ELF-1 (cell line): ENCODE results near the gene RORC.

ENCODE experiments used
- DNase-seq: peaks from one replicate; pipeline ENCODE4 v3.0.0-alpha.2; 2016; ENCODE audit warnings: low read depth, low spot score

The RORC gene

DNA sequence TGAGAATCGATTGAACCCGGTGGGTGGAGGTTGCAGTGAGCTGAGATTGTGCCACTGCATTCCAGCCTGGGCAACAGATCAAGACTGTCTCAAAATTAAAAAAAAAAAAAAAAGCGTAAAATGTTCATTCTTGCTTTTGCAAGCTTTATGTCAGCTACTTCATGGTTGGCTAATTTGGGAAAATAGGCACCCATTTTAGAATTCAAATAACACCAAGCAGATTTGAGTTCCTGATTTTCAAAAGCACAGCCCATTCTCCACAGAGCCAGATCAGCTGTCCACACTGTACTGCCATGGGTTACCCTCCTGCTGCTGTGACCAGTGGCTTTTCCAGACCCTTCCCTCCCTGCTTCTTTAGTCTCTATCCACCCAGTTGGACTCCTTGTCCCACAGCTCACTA is 17.5 kb upstream of the RORC start:
- no peak for DNase-seq

DNA sequence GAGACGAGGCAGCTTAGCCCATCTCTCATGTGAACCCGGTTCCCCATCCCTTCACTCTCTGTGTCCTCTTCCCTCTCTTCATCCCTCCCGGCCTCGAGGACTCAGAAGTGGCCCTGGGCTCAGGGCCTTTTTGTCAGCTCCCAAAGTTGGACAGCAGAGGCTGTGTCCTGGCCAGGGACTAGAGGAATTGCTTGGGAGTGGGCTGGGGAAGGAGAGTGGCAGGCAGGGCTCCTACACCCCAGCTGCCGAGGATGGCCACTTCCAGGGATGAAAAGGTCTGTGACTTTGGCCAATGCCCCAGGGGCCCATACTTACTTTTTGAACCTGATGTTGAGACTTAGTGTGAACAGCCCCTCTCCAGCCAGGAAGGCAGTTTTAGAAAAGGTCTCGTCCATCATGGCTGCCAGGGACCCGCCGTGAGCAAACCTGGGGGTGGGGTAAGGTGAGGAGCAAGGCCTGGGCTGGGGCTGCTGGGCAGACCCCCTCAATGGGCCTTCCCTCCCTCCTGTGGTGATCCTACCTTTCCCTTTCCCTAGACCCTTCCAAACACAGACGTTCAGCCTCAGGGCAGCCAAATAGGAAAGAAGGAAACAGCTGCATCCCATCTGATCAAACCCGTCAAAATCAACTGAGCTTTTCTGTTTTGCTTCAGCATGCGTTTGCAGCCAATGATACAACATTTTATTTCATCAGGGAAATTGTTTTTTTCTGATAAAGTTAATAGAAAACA is 16.4 kb upstream of the RORC start:
- DNase-seq = no peak

DNA sequence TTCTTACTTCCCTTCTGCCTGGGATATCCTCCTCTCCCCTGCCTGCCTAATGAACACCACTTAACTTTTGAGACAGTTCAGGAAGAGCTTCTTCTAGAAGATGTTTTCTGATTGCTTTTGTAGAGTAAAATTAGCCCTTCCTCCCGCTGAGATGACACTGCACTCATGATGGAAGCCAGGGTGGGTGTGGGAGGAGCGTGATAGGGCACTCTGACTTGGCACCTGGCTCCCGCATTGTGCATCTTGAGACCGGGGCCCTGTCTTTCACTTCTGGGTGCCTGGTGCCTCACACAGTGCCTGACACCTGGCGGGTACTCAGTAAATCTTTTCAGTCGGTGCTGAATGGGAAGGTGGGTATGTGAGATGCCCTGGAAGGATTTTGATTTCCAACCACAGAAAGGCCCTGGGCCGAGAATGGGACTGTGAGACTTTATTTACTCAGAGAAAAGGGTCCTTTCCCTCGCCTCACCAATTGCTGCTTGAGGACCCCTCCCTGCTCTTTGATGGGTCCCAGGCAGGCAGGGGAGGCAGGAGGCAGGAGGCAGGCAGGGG is 15.2 kb upstream of the RORC start:
- DNase-seq = no peak

DNA sequence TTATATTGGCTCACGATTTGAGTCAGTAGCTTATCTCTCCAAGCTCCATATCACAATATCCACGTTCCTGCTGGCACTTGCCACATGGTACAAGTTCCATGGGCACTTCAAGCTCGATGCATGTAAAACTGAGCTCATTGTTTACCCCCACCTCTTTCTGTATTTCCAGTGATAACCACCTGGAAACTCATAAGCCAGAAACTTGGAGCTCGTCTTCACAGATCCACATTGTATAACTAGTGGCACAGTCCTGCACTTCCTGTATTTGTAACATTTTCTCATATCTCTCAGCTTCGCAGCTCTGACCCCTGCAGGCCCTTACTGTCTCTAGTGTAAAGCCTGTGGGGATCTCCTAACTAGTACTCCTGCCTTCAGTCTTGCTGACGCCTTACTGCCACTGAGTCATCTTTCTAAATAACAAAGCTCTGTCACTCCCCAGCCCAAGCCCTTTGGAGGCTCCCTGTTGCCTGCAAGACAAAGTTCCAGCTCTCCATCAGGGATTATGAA is 14.5 kb upstream of the RORC start:
- peak; percentile 72 for DNase-seq

- DNase-seq = no peak
These were observed 11.8 kb upstream of the RORC start for GRCh38 chr1:151843398-151843797.

- DNase-seq = no peak
These were observed 9.5 kb upstream of the RORC start for GRCh38 chr1:151841141-151841540.

DNA sequence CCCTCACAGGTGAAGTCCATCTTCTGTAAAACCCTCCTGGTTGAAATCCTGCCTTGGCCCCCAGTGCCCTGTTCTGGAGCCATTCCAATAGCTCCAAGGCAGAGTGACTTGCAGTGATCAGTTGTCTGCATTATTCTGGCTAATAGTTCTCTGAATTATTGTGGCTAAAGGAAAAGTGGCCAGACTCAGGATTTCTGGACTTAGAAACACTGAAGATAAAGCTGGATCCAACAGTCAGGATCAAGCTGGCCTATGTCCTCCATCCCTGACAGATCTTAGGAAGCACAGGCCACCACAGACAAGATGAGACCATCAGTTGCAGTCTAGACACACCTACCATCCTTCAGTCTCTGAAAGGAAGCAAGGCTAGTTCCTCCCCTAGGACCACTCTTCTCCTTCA is 8.8 kb upstream of the RORC start:
- no peak for DNase-seq

DNA sequence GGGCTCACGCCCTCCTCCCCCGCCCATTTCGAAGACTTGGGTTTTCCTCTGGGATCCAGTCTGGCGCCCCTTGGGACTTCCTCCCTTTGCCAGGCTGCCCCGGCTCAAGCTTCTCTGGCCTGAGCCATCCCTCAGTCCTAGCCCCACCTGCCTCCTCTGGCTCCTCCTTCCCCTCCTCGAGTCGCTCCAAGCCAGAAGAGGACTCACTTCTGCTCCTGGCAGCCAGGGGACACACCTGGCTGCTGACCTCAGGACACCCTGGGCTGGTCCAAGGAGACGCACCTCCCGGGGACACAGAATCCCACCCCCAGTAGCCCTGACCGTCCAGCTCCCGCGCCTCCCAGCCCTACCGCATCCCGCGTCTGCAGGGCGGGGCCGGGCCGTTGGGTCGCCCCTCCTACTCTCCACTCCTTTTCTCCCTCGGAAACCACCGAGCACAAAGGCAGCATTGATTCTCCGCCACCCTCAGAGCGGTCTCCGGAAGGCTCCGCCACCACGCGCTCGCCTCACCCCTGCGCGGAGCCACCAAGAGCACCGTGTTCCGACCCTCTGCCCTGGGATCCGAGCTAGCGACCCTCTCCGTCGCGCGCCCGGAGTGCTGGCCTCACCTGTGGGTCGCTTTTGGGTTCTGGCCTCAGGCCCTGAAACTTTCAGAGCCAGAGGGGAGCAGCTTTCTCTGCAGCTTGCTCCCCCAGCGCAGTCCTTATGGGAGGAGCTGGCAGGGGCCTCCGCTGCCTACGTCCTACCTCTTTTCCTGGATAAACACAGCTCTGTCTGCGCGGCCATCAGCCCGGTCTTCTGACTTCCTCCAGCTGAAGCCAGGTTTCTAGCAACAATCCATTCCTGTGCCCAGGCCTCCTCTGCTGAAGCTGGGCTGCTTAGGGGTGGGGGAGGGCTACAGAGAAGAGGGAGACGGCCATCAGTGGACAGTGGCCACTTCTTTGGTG is 8.1 kb upstream of the RORC start, which contains the start of gene C2CD4D:
TSS of gene C2CD4D (minus strand) at position 364 of the 947 bp plus-strand sequence. CDS start 831 bp downstream, outside the sequence.
- peak; percentile 85 for DNase-seq

- no peak for DNase-seq
These were observed 7.4 kb upstream of the RORC start for GRCh38 chr1:151839082-151839412.

GRCh38 chr1:151838222-151839081 is 6.8 kb upstream of the RORC start:
- DNase-seq = peak; percentile 31

DNA sequence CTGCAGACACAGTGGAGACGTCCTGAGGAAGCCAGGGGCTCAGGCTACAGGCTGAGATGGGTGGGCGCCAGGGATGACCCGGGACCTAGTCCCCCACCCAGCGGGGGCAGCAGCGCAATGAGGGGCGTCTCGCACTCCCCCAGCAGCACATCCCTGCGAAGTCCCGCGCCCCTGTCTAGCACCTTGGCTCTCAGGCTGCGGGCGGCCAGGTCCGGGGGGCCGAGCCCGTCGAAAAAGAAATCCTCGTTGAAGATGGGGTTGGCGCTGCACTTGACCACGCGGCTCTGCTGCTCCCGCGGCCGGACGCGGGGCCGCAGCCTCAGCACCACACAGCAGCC is 6.3 kb upstream of the RORC start:
- DNase-seq = no peak

GRCh38 chr1:151837197-151837596 is 5.6 kb upstream of the RORC start:
- no peak for DNase-seq

- DNase-seq = no peak
These were observed 4.0 kb upstream of the RORC start for GRCh38 chr1:151835596-151835995.

DNA sequence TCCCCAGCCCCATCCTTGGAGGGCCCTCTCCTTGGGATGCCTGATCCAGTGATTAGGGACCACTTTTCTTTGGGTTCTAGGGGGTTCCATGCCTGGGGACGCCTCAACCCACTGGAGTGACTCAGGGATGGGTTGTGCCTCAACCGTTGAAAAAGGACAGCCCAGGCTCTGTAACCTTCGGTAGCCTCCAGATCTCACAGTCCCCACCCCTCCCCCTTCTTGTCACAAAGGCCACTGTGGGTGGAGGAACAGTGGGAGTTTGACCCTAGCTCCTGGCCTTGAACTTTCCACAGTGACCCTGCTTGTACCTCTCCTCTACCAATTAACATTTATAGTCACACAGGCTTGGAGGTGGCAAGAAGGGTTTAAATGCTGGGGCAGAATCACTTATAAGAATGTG is 2.6 kb upstream of the RORC start:
- DNase-seq = no peak

- DNase-seq = no peak
These were observed 1.7 kb upstream of the RORC start for GRCh38 chr1:151833172-151833900.

DNA sequence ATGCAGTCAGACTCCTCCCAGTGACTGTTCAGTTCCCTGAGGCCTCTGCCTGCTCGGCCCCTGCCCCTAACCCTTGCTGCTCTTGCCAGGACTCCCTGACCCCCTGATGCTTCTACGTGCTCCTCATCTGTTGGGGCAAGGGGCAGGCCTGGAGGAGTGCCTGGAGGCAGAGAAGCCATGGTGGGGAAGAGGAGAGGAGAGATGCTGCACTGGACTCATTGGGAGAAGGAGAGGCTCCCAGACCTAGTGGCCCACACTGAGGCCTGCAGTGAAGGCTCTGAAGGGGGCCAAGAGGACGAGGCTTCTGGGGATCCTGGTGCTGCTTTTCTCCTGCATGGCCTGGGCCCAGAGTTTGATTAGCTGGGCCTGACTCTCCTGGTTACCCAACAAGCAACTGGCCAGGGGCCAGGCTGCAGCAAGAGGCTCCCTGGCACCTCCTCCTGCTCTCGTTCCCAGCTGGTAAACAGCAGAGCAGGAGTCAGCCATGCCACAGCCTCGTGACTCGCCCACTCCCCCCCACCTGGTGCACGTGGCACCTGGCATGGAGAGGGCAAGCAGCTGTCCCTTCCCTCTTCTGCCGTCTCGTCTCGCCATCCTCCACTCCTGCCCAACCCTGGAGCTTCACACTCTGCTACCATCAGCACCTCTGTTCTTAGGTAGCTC is 847 bp upstream of the RORC start:
- DNase-seq = no peak

DNA sequence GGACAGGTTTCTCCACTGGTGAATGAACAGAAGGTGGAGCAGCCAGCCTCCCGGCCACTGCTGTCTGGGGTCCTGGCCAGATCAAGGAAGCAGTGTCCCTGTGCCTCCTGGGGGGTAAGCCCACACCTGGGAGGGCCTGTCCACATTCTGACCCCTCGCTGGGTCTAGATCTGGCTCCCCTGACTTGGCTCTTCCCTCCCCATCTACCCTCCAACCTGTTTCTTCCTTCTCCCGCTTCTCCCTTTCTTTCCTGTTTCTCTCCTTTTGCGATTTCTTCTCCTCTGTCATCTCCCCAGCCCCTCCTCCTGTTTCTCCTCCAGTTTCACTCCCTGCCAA is 378 bp downstream of the RORC start:
- DNase-seq = no peak

DNA sequence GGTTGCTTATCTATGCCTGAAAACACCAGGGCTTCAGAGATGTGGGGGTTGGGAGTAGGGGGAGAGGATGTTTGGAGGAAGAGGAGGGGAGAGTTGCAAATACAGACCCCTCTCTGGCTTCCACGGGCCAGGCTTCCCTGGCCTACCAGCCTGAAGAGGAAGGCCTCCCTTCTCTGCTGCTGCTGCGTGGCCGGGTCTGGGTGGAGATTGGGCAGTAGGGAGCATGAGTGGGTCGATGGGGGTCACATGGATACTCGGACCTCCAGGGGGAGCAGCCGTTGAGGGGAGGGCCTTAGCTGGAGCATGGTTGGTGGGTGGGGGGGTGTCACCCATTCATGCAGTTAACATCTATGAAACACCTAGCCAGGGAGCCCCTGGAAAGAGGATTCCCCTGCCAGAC is 1.5 kb downstream of the RORC start:
- no peak for DNase-seq

GRCh38 chr1:151829352-151830046 is 2.1 kb downstream of the RORC start:
- no peak for DNase-seq

DNA sequence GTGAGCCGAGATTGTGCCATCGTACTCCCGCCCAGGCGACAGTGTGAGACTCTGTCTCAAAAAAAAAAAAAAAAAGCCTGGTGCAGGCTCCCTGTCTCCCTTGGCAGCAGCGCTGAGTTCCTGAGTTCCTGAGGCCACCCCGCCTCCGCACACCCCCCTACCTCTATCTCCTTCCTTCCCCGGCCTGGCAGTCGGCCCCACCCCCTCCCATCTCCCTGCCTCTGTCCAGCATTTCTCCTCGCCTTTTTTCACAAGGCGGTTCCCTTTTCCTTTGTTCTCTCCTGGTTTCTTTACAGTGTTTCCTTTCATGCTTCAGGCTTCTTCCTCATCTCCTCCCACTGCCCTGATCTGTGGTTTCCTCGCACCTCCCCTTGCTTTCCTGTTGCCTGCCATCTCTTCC is 2.7 kb downstream of the RORC start:
- peak; percentile 88 for DNase-seq
